Activated CD8-positive, alpha-beta memory T cell treated with anti-CD3 and anti-CD28 coated beads for 24 hours (primary cell): ENCODE measurements around the gene FAM90A1.
"Not testable (repeated sequence)": the region's sequence is repeated elsewhere in the genome, so short reads cannot be mapped to it uniquely, and the experiment has no call there.

ENCODE experiments used
- DNase-seq: peaks from one replicate; pipeline ENCODE4 v3.0.0-alpha.2; 2020

The FAM90A1 gene

GRCh38 chr12:8226992-8227731 lies at the start of gene FAM90A1:
FAM90A1 (minus strand) TSS chr12:8227618; CDS start chr12:8224832, 2,786 bp downstream.
- DNase-seq, result peak; percentile 72

- not testable (repeated sequence) for DNase-seq
Measured at GRCh38 chr12:8276397-8276796, 49.0 kb upstream of the FAM90A1 start.

GRCh38 chr12:8266706-8267105 lies 39.3 kb upstream of the FAM90A1 start:
- DNase-seq, result not testable (repeated sequence)

GRCh38 chr12:8264236-8264635 lies 36.8 kb upstream of the FAM90A1 start:
- not testable (repeated sequence) for DNase-seq

GRCh38 chr12:8261111-8261554 lies 33.7 kb upstream of the FAM90A1 start:
- DNase-seq, result not testable (repeated sequence)

DNA sequence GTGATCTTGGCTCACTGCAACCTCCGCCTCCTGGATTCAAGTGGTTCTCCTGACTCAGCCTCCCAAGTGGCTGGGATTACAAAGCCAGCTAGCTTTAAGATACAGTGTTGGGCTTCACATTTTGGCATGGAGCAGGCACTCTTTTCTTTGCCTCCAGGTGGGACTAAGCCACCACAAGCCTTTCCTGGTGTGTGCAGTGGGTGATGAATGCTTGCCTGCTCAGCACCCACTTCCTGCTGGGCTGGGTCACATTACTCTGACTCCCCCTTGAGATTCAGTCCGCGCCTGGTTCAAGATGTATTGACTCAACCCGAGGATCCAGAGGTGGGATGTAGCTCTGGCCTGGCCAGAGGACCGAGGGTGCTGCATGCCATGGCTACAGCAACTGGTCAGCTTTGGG lies 28.9 kb upstream of the FAM90A1 start:
- not testable (repeated sequence) for DNase-seq

- not testable (repeated sequence) for DNase-seq
Measured at GRCh38 chr12:8254705-8255104, 27.3 kb upstream of the FAM90A1 start.

DNA sequence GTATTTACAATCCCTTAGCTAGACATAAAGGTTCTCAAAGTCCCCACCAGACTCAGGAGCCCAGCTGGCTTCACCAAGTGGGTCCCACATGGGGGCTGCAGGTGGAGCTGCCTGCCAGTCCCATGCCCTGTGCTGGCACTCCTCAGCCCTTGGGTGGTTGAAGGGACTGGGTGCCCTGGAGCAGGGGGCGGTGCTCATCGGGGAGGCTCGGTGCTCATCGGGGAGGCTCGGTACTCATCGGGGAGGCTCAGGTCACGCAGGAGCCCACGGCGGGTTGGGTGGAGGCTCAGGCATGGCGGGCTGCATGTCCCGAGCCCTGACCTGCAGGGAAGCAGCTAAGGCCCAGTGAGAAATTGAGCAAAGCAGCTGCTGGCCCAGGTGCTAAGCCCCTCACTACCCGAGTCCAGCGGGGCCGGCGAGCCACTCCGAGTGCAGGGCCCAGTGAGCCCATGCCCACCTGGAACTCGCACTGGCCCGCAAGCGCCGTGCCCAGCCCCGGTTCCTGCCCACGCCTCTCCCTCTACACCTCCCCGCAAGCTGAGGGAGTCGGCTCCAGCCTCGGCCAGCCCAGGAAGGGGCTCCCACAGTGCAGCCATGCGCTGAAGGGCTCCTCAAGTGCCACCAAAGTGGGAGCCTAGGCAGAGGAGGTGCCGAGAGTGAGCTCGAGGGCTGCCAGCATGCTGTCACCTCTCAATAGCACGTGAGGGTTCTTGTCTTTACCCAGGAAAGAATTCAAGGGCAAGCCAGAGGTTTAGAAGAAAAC lies 24.8 kb upstream of the FAM90A1 start:
- DNase-seq, result not testable (repeated sequence)

DNA sequence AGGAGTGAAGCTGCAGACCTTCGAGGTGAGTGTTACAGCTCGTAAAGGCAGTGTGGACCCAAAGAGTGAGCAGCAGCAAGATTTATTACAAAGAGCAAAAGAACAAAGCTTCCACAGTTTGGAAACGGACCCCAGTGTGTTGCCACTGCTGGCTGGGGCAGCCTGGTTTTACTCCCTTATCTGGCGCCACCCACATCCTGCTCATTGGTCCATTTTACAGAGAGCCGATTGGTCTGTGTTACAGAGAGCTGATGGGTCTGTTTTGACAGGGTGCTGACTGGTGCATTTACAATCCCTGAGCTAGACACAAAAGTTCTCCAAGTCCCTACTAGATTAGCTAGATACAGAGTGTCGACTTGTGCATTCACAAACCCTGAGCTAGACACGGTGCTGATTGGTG lies 24.2 kb upstream of the FAM90A1 start:
- not testable (repeated sequence) for DNase-seq

- DNase-seq, result not testable (repeated sequence)
Measured at GRCh38 chr12:8246941-8247535, 19.6 kb upstream of the FAM90A1 start.

DNA sequence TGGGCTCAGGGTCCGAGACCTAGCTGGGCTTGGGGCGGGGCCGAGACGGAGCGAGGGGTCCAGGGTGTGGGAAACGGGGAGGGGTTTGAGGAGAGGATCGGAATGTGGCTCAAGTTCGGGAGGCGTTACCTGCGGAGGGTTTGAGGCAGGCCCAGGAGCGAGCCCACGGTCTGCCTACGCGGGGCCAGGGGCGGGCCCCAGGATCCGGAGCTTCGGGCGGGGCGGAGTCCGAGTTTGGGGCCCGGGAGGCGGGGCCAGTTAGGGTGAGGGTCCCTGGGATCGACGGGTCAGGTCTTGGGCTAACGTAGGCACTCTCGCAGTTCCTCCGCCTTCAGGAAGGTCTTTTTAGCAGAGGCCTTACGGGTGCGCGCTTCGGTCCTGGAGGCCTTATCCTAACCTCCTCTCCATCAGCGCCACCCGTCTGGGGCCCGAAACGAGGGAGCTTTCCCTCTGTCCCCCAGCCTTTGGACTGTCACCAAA lies 16.3 kb upstream of the FAM90A1 start:
- not testable (repeated sequence) for DNase-seq

GRCh38 chr12:8242880-8243681 lies 15.7 kb upstream of the FAM90A1 start:
- peak; percentile 100 for DNase-seq

DNA sequence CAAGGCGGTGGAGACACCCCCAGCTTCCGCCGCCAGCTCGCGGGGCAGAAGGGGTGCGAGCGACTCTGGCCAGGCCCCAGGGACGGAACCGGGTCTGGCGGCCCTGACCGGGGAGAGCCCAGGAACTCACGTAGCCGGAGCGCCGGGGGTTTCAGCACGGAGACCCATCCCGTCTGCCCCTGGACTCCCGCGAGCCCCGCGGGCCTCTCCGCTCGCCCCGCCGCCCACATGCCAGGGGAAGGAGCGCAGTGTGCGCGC lies 15.1 kb upstream of the FAM90A1 start:
- DNase-seq, result not testable (repeated sequence)

DNA sequence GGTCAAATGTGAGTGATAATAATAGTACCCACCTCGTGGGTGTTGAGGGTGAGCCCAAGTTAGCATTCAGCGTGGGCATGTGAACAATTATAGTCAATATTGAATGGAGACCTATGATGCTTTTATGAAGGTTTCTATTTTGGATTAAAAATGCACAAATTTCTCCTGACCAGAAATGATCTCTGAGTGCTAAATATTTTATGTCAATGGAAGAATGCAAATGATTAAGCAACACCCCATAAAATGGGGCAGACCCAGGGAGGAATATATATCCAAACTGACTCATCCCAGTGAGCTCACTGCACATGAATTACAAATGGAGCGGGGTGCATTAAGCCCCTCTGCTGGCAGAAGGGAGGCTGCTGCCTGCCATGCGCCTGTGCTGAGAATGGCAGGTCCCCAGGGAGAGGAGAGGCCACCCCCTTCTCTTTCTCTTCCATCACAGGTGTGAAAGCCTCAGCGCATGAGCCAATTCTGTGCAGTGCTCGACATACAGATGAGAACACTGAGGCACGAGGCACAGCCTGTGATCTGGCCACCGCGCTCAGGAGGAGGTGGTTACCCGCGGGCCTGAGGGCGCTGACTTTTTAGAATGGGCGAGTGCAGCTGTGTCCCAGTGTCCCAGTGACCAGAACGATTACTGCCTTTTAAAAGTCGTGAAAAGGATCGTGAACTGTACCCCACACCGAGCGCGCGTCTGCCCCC lies 14.7 kb upstream of the FAM90A1 start:
- DNase-seq, result peak; percentile 72

- DNase-seq, result not testable (repeated sequence)
Measured at GRCh38 chr12:8240340-8241114, 13.1 kb upstream of the FAM90A1 start.

GRCh38 chr12:8237031-8237430 lies 9.6 kb upstream of the FAM90A1 start:
- DNase-seq, result not testable (repeated sequence)

GRCh38 chr12:8235316-8236157 lies 8.1 kb upstream of the FAM90A1 start:
- not testable (repeated sequence) for DNase-seq

DNA sequence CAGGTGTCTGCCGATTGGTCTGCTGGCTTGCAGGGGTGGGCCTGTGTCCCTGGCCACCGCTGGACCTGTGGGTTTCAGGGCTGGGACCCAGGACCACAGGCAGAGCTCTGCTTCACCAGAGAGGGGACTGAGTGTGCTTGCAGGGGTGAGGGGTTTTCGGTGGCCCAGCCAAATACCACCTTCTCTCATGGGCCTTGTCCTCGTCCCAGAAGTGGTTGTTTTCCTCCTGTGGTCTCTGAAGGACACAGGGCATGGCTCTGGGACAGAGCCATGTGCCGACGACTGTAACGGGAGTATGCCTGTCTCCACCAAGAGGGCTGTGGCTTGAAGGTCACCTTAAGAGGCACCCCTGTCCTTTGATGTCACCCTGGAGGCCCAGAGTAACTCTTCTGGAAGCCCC lies 7.3 kb upstream of the FAM90A1 start:
- not testable (repeated sequence) for DNase-seq

GRCh38 chr12:8233935-8234495 lies 6.6 kb upstream of the FAM90A1 start:
- DNase-seq, result not testable (repeated sequence)

DNA sequence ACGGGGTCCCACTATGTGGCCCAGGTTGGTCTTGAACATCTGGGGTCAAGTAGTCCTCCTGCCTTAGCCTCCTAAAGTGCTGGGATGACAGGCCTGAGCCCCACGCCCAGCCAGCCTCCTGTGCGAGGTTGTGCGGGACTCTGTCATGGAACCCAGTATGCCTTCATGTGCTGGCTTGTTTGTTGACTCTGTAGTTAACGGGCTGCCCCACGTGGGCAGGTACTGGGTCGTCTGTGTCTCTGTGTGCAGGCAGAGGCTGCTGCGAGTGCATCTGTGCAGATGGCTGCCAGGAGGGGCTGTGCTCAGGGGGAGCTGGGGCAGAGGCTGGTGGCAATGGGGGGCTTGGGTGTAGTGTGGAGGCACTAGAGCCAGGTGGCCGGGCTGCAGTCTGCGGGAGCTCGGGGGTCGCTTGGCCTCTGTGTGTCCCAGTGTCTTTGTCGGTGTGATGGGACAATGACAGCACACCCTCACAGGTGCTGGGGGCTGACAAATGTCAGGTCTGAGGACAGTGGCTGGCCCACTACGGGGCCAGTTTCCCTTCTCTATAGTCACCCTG lies 6.0 kb upstream of the FAM90A1 start:
- DNase-seq, result not testable (repeated sequence)
